Measurements from ENCODE around the gene CTNND2. TPM values are rescaled to one million over a fixed set of nuclear protein-coding genes. Genes with fewer than 3 reads are reported as not detected.

Gene CTNND2
- total RNA-seq, 1 experiment from 2014 or later: not detected

- Histone ChIP-seq H3K27ac (ENCODE audit: low read depth, low read length, poor library complexity, severe bottlenecking) (no peak overlapping the region), H3K36me3 (ENCODE audit: insufficient read depth, low read length, poor library complexity, severe bottlenecking) (no peaks in the 10 kb centered on the region), H3K27me3 (replicated peaks; ENCODE audit: insufficient read depth, low read depth, low read length, poor library complexity) (no peaks in the 10 kb centered on the region), H3K9me3 (ENCODE audit: low read depth, low read length, poor library complexity, severe bottlenecking) (no peaks in the 10 kb centered on the region), H3K4me1 (ENCODE audit: insufficient read depth, low read length, poor library complexity, severe bottlenecking) (no peaks in the 10 kb centered on the region), H3K4me3 (ENCODE audit: low read depth, low read length, poor library complexity, severe bottlenecking) (no peak overlapping the region)
- no TSS peak for BruUV-seq (replicated peaks)
- DNase-seq (ENCODE audit: low spot score): no peak
- intact Hi-C loops (cut with micrococcal nuclease; ENCODE audit: unreplicated experiment): no loop called here
- POLR2A ChIA-PET (ENCODE audit: low non-redundant PET): no interaction called here
- TF ChIP-seq EZH2 (IDR thresholded peaks at IDR 0.05; ENCODE audit: borderline replicate concordance, low read depth, low read length, poor library complexity, severe bottlenecking): no peak
- TF ChIP-seq, protein P1, sequence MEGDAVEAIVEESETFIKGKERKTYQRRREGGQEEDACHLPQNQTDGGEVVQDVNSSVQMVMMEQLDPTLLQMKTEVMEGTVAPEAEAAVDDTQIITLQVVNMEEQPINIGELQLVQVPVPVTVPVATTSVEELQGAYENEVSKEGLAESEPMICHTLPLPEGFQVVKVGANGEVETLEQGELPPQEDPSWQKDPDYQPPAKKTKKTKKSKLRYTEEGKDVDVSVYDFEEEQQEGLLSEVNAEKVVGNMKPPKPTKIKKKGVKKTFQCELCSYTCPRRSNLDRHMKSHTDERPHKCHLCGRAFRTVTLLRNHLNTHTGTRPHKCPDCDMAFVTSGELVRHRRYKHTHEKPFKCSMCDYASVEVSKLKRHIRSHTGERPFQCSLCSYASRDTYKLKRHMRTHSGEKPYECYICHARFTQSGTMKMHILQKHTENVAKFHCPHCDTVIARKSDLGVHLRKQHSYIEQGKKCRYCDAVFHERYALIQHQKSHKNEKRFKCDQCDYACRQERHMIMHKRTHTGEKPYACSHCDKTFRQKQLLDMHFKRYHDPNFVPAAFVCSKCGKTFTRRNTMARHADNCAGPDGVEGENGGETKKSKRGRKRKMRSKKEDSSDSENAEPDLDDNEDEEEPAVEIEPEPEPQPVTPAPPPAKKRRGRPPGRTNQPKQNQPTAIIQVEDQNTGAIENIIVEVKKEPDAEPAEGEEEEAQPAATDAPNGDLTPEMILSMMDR (conservative IDR thresholded peaks at IDR 0.05; ENCODE audit: low read depth, low read length): no peak
- CTCF ChIA-PET: no interaction called here
Measured at GRCh38 chr5:11121885-11122284, 782.4 kb downstream of the CTNND2 start.

GRCh38 chr5:11110128-11110527 lies 794.1 kb downstream of the CTNND2 start:
- TF ChIP-seq, protein P1 (conservative IDR thresholded peaks at IDR 0.05; ENCODE audit: low read depth, low read length): no peak
- TF ChIP-seq EZH2 (IDR thresholded peaks at IDR 0.05; ENCODE audit: borderline replicate concordance, low read depth, low read length, poor library complexity, severe bottlenecking): no peak
- ChIA-PET POLR2A (ENCODE audit: low non-redundant PET) (no interaction called here), CTCF (no interaction called here)
- intact Hi-C loops (cut with micrococcal nuclease; ENCODE audit: unreplicated experiment): no loop called here
- H3K4me3 ChIP-seq (ENCODE audit: low read depth, low read length, poor library complexity, severe bottlenecking): no peak overlapping the region
- H3K27ac ChIP-seq (ENCODE audit: low read depth, low read length, poor library complexity, severe bottlenecking): no peak overlapping the region
- H3K4me1 ChIP-seq (ENCODE audit: insufficient read depth, low read length, poor library complexity, severe bottlenecking): no peaks in the 10 kb centered on the region
- H3K36me3 ChIP-seq (ENCODE audit: insufficient read depth, low read length, poor library complexity, severe bottlenecking): no peaks in the 10 kb centered on the region
- DNase-seq (ENCODE audit: low spot score): no peak
- no peaks in the 10 kb centered on the region for H3K9me3 ChIP-seq (ENCODE audit: low read depth, low read length, poor library complexity, severe bottlenecking)
- H3K27me3 ChIP-seq (replicated peaks; ENCODE audit: insufficient read depth, low read depth, low read length, poor library complexity): no peaks in the 10 kb centered on the region
- no TSS peak for BruUV-seq (replicated peaks)

DNA sequence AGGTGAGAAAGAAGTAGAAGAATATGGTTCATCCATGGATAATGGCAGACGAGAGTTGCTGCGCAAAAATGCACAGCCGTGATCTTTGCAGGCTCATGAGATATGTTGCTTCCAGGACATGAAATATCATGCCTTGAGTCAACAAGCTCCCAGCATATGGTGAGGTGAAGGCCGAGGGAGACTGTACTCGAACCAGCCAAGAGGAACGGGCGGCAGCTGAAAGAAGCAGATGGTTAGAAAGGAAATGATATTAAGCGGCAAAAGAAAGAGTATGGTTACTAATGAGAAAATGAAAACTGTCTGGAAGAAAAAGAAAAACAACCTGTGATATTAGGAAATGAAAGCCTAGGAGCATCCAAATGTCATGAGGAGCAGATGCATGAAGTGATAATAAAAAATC lies 798.5 kb downstream of the CTNND2 start:
- Histone ChIP-seq H3K27me3 (replicated peaks; ENCODE audit: insufficient read depth, low read depth, low read length, poor library complexity) (no peaks in the 10 kb centered on the region), H3K36me3 (ENCODE audit: insufficient read depth, low read length, poor library complexity, severe bottlenecking) (no peaks in the 10 kb centered on the region), H3K27ac (ENCODE audit: low read depth, low read length, poor library complexity, severe bottlenecking) (no peak overlapping the region), H3K4me3 (ENCODE audit: low read depth, low read length, poor library complexity, severe bottlenecking) (no peak overlapping the region), H3K9me3 (ENCODE audit: low read depth, low read length, poor library complexity, severe bottlenecking) (no peaks in the 10 kb centered on the region), H3K4me1 (ENCODE audit: insufficient read depth, low read length, poor library complexity, severe bottlenecking) (no peaks in the 10 kb centered on the region)
- no TSS peak for BruUV-seq (replicated peaks)
- intact Hi-C loops (cut with micrococcal nuclease; ENCODE audit: unreplicated experiment): no loop called here
- POLR2A ChIA-PET (ENCODE audit: low non-redundant PET): no interaction called here
- TF ChIP-seq, protein P1 (conservative IDR thresholded peaks at IDR 0.05; ENCODE audit: low read depth, low read length): no peak
- TF ChIP-seq EZH2 (IDR thresholded peaks at IDR 0.05; ENCODE audit: borderline replicate concordance, low read depth, low read length, poor library complexity, severe bottlenecking): no peak
- CTCF ChIA-PET: no interaction called here
- DNase-seq (ENCODE audit: low spot score): no peak

Data from A673 (cell line).